ENCODE data around the gene SEMA3E. TPM values are rescaled to one million over a fixed set of nuclear protein-coding genes. Genes with fewer than 3 reads are reported as not detected.

Gene SEMA3E
- total and polyA plus RNA-seq, 2 experiments from 2014 or later: 0.75 to 0.92 TPM

DNA sequence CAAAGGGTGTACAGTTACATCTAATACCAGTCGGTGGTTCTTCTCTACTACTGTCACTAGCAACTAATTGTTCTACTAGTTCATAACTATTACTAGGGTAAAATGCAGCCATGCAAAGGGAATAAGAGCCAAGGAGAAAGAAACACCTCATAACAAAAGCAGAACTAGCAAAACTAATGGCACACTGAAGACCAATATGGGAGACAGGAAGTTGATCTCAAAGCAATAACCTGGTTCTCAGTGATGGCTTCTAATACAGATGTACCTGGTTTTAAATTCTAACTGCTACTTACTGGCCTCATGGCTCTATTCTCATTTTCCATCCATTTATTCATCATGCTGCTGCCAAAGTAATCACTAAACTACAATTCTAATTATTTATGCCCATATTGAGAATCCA lies 170.3 kb downstream of the SEMA3E start:
- Histone ChIP-seq H3K4me1 (ENCODE audit: low read depth) (no peaks in the 10 kb centered on the region), H3K27me3 (no peaks in the 10 kb centered on the region), H3K27ac (no peak overlapping the region), H3K4me3 (no peak overlapping the region), H3K9me3 (ENCODE audit: low read depth) (no peaks in the 10 kb centered on the region), H3K36me3 (no peaks in the 10 kb centered on the region)
- no peak for DNase-seq (ENCODE audit: low read depth in 1 of 2, low spot score in 1 of 2)
- TF ChIP-seq, protein P1, sequence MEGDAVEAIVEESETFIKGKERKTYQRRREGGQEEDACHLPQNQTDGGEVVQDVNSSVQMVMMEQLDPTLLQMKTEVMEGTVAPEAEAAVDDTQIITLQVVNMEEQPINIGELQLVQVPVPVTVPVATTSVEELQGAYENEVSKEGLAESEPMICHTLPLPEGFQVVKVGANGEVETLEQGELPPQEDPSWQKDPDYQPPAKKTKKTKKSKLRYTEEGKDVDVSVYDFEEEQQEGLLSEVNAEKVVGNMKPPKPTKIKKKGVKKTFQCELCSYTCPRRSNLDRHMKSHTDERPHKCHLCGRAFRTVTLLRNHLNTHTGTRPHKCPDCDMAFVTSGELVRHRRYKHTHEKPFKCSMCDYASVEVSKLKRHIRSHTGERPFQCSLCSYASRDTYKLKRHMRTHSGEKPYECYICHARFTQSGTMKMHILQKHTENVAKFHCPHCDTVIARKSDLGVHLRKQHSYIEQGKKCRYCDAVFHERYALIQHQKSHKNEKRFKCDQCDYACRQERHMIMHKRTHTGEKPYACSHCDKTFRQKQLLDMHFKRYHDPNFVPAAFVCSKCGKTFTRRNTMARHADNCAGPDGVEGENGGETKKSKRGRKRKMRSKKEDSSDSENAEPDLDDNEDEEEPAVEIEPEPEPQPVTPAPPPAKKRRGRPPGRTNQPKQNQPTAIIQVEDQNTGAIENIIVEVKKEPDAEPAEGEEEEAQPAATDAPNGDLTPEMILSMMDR (IDR thresholded peaks at IDR 0.05; ENCODE audit: low read depth, low read length): no peak

DNA sequence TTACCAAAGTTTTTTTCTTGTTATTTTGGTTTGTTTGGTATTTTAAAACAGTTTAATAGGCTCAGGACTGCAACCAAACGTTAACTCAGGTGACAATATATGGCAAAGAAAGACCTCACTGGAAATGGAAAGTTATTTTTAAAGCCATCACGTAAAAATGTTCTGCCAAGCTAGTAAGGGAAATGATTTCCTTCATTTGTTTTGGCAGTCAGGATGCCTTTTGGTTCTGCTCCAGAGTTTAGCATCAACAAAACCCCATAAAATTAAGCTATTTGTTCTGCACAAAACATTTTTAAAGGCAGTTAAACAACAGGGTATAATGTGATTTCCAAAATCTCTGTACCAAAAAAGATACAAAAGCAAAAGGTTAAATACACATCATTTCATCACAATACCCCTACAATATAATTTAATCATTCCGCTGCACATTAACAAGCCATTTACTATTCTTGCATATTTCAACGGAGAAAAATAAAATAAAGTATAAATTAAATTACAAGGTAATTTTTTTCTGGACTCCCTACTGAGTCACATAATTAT lies 172.4 kb downstream of the SEMA3E start:
- Histone ChIP-seq H3K27ac (no peak overlapping the region), H3K36me3 (no peaks in the 10 kb centered on the region), H3K27me3 (no peaks in the 10 kb centered on the region), H3K9me3 (ENCODE audit: low read depth) (no peaks in the 10 kb centered on the region), H3K4me3 (no peak overlapping the region), H3K4me1 (ENCODE audit: low read depth) (no peaks in the 10 kb centered on the region)
- DNase-seq (ENCODE audit: low read depth in 1 of 2, low spot score in 1 of 2): no peak
- TF ChIP-seq, protein P1 (IDR thresholded peaks at IDR 0.05; ENCODE audit: low read depth, low read length): no peak

DNA sequence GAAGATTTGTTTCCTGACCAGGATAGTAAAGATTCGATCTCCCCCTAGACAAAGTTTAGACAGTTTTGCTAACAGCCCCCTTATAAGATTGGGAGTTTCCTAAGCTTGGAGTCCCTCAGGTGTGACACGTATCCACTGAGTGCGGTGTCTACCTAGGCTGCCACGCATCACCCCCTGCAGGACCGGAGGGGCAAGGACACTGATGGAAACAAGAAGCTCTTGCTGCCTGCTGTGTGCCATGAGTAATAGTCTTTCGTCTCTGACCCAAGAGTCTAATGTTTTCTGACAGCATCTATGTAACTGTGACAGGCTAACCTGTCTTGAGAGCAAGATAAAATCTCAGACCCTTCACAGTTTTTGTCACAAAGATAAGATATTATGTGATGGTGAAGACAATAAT lies 173.5 kb downstream of the SEMA3E start:
- TF ChIP-seq, protein P1 (IDR thresholded peaks at IDR 0.05; ENCODE audit: low read depth, low read length): no peak
- no peak for DNase-seq (ENCODE audit: low read depth in 1 of 2, low spot score in 1 of 2)
- H3K27me3 ChIP-seq: no peaks in the 10 kb centered on the region
- no peaks in the 10 kb centered on the region for H3K9me3 ChIP-seq (ENCODE audit: low read depth)
- H3K4me3 ChIP-seq: no peak overlapping the region
- no peaks in the 10 kb centered on the region for H3K36me3 ChIP-seq
- H3K27ac ChIP-seq: no peak overlapping the region
- H3K4me1 ChIP-seq (ENCODE audit: low read depth): no peaks in the 10 kb centered on the region

DNA sequence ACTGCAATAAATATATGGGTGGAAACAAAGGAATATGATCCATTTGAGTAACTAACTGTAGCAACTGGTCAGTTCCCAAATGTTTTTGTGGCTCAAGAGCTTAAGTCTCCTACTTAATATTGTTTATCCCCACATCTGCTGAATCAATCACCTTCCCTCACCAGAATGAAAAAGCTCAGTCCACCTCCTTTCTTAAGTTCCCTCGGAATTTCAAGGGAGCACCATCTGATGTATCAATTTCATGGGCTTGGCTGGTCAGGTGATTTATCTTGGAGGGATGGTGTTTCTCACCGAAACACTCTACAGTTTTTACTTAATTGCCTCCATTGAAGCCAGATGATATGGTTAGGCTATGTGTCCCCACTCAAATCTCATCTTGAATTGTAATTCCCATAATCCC lies 176.6 kb downstream of the SEMA3E start:
- H3K4me3 ChIP-seq: no peak overlapping the region
- H3K36me3 ChIP-seq: no peaks in the 10 kb centered on the region
- peaks cover 8% of the 10 kb centered on the region for H3K4me1 ChIP-seq (ENCODE audit: low read depth)
- TF ChIP-seq, protein P1 (IDR thresholded peaks at IDR 0.05; ENCODE audit: low read depth, low read length): no peak
- DNase-seq (ENCODE audit: low read depth in 1 of 2, low spot score in 1 of 2): no peak
- H3K27me3 ChIP-seq: no peaks in the 10 kb centered on the region
- no peak overlapping the region for H3K27ac ChIP-seq
- no peaks in the 10 kb centered on the region for H3K9me3 ChIP-seq (ENCODE audit: low read depth)

DNA sequence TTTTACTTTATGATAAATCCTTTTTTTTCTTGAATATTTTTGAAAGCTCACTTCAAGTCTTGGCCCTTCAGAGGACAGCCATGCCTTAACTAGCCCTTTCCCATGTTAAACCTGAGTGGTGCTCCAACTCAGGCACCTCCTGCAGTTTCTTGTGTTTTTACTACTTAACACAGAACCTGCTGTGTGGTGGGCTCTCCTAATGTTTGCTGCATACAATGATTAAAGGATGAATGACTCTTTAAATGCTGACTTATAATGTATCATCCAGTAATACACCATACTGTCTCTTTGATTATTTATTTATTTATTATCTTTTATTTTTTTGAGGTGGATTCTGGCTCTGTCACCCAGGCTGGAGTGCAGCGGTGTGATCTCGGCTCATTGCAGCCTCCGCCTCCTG lies 179.4 kb downstream of the SEMA3E start:
- no peaks in the 10 kb centered on the region for H3K36me3 ChIP-seq

More for the DNA sequence above, 179.4 kb downstream of the SEMA3E start:
- Histone ChIP-seq H3K27ac (no peak overlapping the region), H3K9me3 (ENCODE audit: low read depth) (no peaks in the 10 kb centered on the region), H3K4me1 (ENCODE audit: low read depth) (peaks cover 8% of the 10 kb centered on the region), H3K27me3 (no peaks in the 10 kb centered on the region), H3K4me3 (no peak overlapping the region)
- DNase-seq (ENCODE audit: low read depth in 1 of 2, low spot score in 1 of 2): no peak
- TF ChIP-seq, protein P1 (IDR thresholded peaks at IDR 0.05; ENCODE audit: low read depth, low read length): no peak

Data from cardiac muscle cell (in vitro differentiated cells and primary cell).